T-helper 22 cell (primary cell): ENCODE measurements around the gene C9orf85.
A peak's percentile ranks its signal among the peaks of the same experiment; 100 is the strongest.
"Not testable (repeated sequence)": the region's sequence is repeated elsewhere in the genome, so short reads cannot be mapped to it uniquely, and the experiment has no call there.

Experiments
- DNase-seq: peaks from one replicate; pipeline ENCODE4 v3.0.0-alpha.2; 2020; ENCODE audit warnings: low read depth

C9orf85 gene

DNA sequence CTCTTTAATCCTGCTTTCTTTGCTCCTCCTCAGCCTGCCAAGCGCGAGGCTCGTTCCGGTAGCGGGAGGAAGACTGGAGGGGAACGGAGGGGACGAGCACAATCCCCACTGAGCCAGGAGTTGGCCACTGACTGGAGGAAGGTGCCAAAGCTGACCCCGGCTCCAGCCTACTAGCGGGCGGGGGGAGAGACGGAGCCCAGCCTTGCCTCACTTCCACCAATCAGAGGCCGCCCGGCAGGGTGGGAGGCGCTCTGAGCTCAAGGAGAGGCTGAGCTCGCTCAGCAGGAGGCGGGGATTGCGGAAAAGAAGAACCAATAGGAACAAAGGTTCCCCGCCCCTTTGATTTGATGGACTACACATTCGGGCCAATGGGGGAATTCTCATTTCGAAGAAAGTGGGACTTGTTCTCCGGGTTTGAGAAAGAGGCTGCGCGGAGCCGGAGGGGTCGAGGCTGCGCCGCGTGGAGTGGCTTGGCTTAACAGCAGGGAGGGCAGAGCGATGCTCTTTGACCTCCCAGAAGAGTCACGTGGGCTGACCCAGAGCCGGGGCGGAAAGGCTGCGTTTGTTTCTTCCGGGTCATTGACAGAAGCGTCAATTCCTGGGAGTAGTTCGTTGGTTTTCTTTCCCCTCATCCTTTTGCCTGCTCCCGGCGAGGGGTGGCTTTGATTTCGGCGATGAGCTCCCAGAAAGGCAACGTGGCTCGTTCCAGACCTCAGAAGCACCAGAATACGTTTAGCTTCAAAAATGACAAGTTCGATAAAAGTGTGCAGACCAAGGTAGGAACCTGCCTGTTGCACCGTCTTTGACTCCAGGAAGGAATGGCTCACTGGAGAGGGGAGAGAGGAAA, at the start of gene C9orf85, which contains the start of gene ABHD17B:
TSS of gene C9orf85 (plus strand) at position 579 of the 847 bp plus-strand sequence. CDS start at position 675, 96 bp downstream.
TSS of gene ABHD17B (minus strand) at position 133 of the 847 bp plus-strand sequence. CDS start 36,113 bp downstream, outside the sequence.
- DNase-seq = peak; percentile 97

DNA sequence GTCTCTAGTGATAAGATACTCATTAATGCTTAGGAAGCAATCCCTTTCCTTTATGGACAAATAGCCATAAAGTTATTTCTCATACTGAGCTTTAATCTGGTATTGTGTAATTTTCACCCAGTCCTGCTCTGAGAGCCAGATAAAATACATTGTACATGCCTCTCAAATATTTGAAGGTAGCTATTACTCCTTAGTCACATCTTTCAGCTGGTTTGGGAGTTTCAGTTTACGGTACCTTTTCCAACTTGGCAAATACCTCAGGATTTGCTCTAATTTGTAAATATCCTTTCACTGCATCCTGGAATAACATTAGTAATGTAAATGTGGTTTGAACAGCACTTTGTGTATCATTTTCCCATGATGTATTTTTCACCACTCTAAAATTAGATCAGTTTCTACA, 47.8 kb upstream of the C9orf85 start:
- no peak for DNase-seq

DNA sequence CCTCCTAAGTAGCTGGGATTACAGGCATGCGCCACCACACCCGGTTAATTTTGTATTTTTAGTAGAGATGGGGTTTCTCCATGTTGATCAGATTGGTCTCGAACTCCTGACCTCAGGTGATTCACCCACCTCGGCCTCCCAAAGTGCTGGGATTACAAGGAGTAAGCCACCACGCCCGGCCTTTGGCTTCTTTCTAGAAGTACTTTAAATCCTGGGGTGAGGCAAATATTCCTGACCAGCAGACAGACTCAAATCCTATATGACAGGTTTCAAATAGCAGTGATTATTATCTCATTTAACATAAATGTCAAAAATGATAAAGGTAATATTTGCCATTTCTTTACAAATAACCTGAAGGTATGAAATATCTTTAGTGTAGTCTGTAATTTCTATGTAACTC, 36.1 kb upstream of the C9orf85 start:
- DNase-seq = no peak

DNA sequence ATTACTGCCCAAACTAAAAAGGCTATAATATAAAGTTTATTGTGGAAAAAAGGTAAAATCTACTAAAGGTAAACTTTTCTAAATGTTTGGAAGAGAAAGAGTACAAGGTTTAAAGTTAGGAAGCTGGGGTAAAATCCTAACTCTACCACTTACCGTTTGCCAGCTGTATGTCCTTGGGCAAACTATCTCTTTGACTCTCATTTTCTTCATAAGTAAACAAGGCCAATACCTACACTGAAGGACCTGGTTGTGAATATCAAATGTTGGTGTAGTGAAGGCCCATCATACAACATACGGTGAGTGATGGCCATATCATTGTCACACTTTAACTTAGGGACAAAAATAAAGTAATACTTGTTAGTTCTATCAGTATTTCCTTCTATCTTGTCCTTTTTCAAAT, 35.3 kb upstream of the C9orf85 start:
- DNase-seq = no peak

GRCh38 chr9:71876829-71877228, 34.6 kb upstream of the C9orf85 start:
- no peak for DNase-seq

GRCh38 chr9:71878327-71879274, 32.8 kb upstream of the C9orf85 start:
- DNase-seq = no peak

GRCh38 chr9:71879644-71880174, 31.7 kb upstream of the C9orf85 start:
- DNase-seq = no peak

DNA sequence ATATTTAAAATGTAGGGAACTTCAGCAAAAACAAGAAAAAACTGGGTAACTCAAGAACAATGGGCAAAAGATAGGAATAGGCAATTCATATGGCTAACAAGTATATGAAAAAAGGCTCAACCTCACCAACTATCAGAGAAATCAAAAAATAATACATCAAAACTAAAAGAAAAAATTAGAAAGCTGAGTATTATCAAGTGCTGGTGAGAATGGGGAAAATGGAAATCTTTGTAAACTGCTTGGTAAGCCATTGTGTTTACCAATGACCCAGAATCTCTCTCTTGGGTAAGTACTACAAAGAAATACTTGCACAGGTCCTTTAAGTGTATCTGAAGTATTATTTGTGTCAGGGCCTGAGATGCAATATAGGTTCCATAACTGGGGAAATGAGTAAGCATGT, 27.4 kb upstream of the C9orf85 start:
- DNase-seq = no peak

DNA sequence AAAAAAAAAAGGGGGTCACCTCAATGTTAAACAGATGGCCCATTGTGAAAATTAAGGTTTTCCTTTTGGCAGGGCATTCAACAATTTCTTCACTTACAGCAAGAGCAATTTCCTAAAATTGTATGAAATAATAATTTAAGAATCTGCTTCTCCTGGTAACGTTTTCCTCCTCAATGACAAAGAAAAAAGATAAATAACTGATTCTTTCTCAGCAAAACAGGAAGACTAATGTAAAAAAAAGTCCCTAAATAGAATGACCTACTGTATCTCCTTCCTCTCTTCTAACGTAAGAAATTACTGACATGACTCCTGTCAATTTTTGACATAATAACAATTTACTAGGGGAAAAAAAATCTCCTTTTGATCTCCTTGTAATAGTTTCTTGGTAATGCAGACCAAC, 26.0 kb upstream of the C9orf85 start:
- no peak for DNase-seq

GRCh38 chr9:71886015-71886414, 25.4 kb upstream of the C9orf85 start:
- DNase-seq = no peak

DNA sequence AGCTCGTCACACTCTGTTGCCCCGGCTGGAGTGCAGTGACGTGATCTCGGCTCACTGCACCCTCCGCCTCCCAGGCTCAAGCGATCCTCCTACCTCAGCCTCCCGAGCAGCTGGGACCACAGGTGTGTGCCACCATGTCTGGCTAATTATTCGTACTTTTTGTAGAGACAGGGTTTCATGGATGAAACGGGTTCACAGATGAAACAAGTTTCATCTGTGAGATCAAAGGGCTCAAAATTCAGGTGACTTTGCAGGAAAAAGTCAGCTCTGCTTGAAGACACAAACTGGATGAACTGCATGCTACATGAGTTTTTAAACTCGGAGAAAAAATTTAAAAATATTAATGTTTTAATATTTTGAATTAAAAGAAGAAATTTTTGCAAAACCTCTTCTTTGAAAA, 24.9 kb upstream of the C9orf85 start:
- no peak for DNase-seq

DNA sequence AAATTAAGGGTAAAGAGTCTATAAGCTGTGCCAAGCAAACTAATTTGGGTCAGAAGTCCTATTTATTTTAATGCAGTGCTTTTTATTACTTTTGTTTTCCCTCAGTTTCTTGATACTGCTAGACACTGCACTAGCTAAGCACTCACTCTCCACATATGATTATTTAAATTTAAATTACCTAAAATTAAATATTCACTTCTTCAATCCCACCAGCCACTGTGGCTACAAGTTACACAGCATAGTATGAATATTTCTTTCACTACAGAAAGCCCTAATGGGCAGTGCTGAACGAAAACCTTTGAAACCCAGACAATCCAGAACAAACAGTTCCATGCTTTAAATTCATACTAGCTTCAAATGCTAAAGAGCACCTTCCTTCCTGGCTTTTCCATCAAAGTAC, 24.1 kb upstream of the C9orf85 start:
- DNase-seq = no peak

- DNase-seq = no peak
These were observed 21.3 kb upstream of the C9orf85 start for GRCh38 chr9:71890042-71890679.

DNA sequence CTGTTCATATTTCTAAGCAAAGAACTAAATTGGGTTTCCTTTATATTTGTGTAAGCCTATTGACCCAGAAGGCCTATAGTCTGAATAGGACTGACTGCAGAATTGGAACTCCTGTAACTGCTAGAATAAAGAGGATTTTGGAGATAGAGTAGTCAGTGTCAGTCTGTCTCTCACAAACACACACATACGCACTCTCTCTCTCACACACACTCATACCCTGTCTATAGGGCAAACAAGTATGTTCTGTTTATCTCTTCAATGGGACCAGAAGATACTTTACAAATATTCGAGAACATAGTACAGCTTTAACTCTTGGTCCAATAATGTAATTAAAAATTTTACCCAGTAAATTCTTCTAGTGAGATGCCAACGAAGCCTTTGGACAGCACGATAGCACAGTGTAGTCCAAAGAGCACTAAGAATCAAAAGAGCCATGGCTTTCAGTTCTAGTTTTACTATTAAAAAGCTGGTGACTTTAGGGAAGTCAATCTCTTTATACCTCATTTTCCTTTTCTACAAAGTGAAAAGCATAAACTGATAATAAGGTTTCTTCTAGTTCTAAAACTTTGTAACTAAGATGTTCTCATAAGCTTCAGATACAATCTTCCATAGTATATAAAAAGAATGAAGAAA, 19.8 kb upstream of the C9orf85 start:
- DNase-seq = no peak

DNA sequence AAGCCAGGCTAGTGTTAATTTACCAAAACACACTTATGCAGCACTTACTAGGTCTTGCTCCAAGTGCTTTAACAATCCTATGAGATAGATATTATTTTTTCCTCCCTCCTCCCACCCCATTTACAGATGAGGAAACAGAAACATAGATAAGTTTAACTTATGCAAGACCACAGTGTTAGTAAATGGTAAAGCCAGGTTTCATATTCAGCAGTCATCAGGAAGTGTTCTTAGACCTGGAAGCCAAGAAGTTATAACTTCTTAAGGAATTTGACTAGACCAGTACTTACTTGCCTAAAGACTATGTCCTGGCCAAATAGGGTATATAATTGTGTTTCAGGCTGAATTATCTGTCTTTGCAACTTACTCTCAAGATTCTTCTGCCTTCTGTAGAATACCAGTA, 16.3 kb upstream of the C9orf85 start:
- no peak for DNase-seq

- no peak for DNase-seq
These were observed 15.5 kb upstream of the C9orf85 start for GRCh38 chr9:71895955-71896354.

- DNase-seq = no peak
These were observed 14.7 kb upstream of the C9orf85 start for GRCh38 chr9:71896761-71897160.

DNA sequence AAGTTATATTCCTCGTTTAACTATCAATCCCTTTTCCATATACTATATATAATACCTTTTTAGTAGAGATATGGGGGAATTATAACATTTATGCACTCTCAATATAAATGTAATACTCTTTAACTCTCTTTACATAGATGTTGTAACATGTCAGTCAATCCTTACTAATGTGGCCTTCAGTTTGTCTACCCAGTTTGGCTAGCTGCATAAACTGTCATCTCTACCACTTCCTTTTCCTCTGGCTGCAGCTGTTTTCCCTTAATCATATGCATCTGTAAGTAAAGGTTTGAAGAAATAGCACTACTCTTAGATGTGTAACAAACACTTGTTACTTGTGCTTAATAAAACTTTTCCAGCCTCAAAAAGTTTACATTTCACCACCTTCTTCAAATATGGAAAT, 13.9 kb upstream of the C9orf85 start:
- no peak for DNase-seq

DNA sequence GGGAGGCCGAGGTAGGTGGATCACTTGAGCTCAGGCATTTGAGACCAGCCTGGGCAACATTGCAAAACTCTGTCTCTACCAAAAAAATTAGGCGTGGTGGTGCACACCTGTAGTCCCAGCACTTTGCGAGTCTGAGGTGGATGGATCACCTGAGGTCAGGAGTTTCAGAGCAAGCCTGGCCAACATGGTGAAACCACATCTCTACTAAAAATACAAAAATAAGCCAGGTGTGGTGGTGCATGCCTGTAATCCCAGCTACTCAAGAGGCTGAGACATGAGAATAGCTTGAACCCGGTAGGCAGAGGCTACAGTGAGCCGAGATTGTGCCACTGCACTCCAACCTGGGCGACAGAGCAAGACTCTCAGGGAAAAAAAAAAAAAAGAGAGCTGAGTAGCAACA, 12.7 kb upstream of the C9orf85 start:
- DNase-seq = not testable (repeated sequence)

GRCh38 chr9:71901695-71902597, 9.5 kb upstream of the C9orf85 start:
- DNase-seq = no peak
